ENCODE results near the gene PYDC2. TPM values are rescaled to one million over a fixed set of nuclear protein-coding genes. Genes with fewer than 3 reads are reported as not detected.

PYDC2 gene
- total and polyA plus RNA-seq, 2 donors (not counting 3 experiments of a cell fraction or from before 2014, with no cell fraction given): not detected

DNA sequence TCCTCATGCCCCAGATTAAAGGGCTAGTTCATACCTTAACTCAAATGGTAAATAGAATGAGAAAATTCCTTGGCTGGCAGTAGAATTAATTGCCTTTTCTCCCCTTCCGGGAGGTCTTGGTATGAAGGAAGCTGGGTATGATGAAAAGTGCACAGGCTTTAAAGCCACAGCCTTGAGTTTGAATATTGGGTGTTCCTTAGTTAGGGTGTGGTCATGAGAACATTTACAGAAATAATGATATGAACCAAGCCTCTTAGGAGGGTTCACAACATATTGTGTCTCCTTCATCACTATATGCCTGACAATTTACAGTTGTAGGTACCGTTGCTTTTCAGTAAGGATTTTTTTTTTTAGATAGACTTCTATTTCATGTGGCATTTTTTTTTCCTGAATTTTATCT lies 48.1 kb downstream of the PYDC2 start:
- ChIA-PET POLR2A (no interaction called here), CTCF (no interaction called here)
- Histone ChIP-seq H3K4me1 (ENCODE audit: control insufficient read depth, extremely low read depth, insufficient read depth, low read length) (no peaks in the 10 kb centered on the region), H3K4me2 (ENCODE audit: insufficient read depth, low read length) (no peak overlapping the region), H3K27ac (ENCODE audit: insufficient read depth, low read depth, low read length) (no peak overlapping the region), H3K9ac (replicated peaks; ENCODE audit: extremely low read depth, insufficient read depth, low read length) (no peak overlapping the region), H3K79me2 (ENCODE audit: control insufficient read depth, insufficient read depth, low read length) (no peaks in the 10 kb centered on the region), H2AFZ (ENCODE audit: low read depth, low read length) (no peak overlapping the region), H3K27me3 (ENCODE audit: control insufficient read depth in 2 of 2, insufficient read depth in 2 of 2, low read length in 2 of 2) (no peaks in the 10 kb centered on the region), H3K4me3 (replicated peaks in 1 of 3; ENCODE audit: insufficient read depth in 1 of 3, low read depth in 1 of 3, low read length in 3 of 3) (no peak overlapping the region), H4K20me1 (replicated peaks; ENCODE audit: control insufficient read depth, extremely low read depth, insufficient read depth, low read length) (no peaks in the 10 kb centered on the region), H3K36me3 (ENCODE audit: control insufficient read depth in 2 of 2, extremely low read depth in 1 of 2, insufficient read depth in 2 of 2, low read length in 2 of 2) (no peaks in the 10 kb centered on the region), H3K9me3 (replicated peaks; ENCODE audit: control insufficient read depth, insufficient read depth, low read length) (no peaks in the 10 kb centered on the region), H3K9me1 (replicated peaks; ENCODE audit: control insufficient read depth, extremely low read depth, insufficient read depth, low read length) (no peaks in the 10 kb centered on the region)
- FAIRE-seq (no peak), DNase-seq (ENCODE audit: low read depth, low spot score) (no peak)
- dilution Hi-C loops (cut with MboI; ENCODE audit: extremely low pct_ligation_motif_present, low sequenced_read_pairs): no loop called here
- no TSS peak for BruUV-seq (replicated peaks)
- no peak for TF ChIP-seq FOS (IDR thresholded peaks at IDR 0.05; ENCODE audit: borderline replicate concordance, insufficient read depth, low read length)
- TF ChIP-seq, protein P1, sequence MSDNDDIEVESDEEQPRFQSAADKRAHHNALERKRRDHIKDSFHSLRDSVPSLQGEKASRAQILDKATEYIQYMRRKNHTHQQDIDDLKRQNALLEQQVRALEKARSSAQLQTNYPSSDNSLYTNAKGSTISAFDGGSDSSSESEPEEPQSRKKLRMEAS (IDR thresholded peaks at IDR 0.05; ENCODE audit: insufficient read depth, insufficient read length): no peak
- intact Hi-C loops (cut with micrococcal nuclease): no loop called here

Small RNAs within 50 kb of the gene (small RNA-seq; reads per million reads assigned to genes)
- not detected for gene PYDC2 (ENCODE audit: insufficient read depth, insufficient read length, low read depth, low replicate concordance)

Other genes starting within 250 kb of the PYDC2 start
- 137 and 153 TPM in 2 replicates for gene CCDC50, start 131.8 kb upstream of the PYDC2 start, total RNA-seq
- 44.4 and 45.0 TPM in 2 replicates for gene CCDC50, start 131.8 kb upstream of the PYDC2 start, polyA plus RNA-seq
- 0.81 and 1.1 TPM in 2 replicates for gene UTS2B, start 130.6 kb upstream of the PYDC2 start, total RNA-seq
- 0.11 and 0.21 TPM in 2 replicates for gene UTS2B, start 130.6 kb upstream of the PYDC2 start, polyA plus RNA-seq